HG02678 (cell line): ENCODE results near the gene MED13.
"Not testable (repeated sequence)": the region's sequence is repeated elsewhere in the genome, so short reads cannot be mapped to it uniquely, and the experiment has no call there.

Source experiments
- ATAC-seq: cut with Tn5 transposase; IDR thresholded peaks from one replicate; pipeline ENCODE4 v1.9.1; 2021; ENCODE audit warnings: mild to moderate bottlenecking, moderate library complexity; ENCODE audit not compliant: unreplicated experiment

The MED13 gene

GRCh38 chr17:61908292-61909037, 156.6 kb downstream of the MED13 start:
- no peak for ATAC-seq

GRCh38 chr17:61907361-61907760, 157.7 kb downstream of the MED13 start:
- no peak for ATAC-seq

- ATAC-seq, result peak; percentile 88
These were observed 160.9 kb downstream of the MED13 start for GRCh38 chr17:61904094-61904710.

- no peak for ATAC-seq
These were observed 161.8 kb downstream of the MED13 start for GRCh38 chr17:61903251-61903650.

GRCh38 chr17:61897548-61898180, 167.4 kb downstream of the MED13 start:
- ATAC-seq, result no peak

GRCh38 chr17:61895391-61895790, 169.7 kb downstream of the MED13 start:
- ATAC-seq, result no peak

- ATAC-seq, result not testable (repeated sequence)
These were observed 170.8 kb downstream of the MED13 start for GRCh38 chr17:61894310-61894709.
